AG04449 (cell line): ENCODE results near the gene WDR73.
A peak's percentile ranks its signal among the peaks of the same experiment; 100 is the strongest.

ENCODE experiments used
- CTCF ChIA-PET: fragments of 350-600 bp; formaldehyde crosslinking; extraction: SDS; loops from one replicate; lab custom pipeline; 2021; ENCODE audit warnings: antibody characterized with exemption; lab: Yijun Ruan, JAX
- POLR2A ChIA-PET: fragments of 400-600, 350-600 bp; formaldehyde crosslinking; extraction: SDS; loops from one replicate; lab custom pipeline; 2020; ENCODE audit warnings: antibody characterized with exemption, inconsistent platforms; lab: Yijun Ruan, JAX
- DNase-seq: peaks from one replicate; pipeline ENCODE4 v3.0.0-alpha.2; 2010; ENCODE audit warnings: low read depth, low spot score
- H3K4me3 ChIP-seq: 2 replicates; pipeline ENCODE4 v1.5.1; 2011; ENCODE audit warnings: low read depth, mild to moderate bottlenecking, control low read depth, low read length
- CTCF ChIP-seq: IDR thresholded peaks from one replicate; pipeline ENCODE4 v1.5.1; 2011; ENCODE audit warnings: mild to moderate bottlenecking, moderate library complexity, low read length, control low read depth, inconsistent platforms; ENCODE audit not compliant: insufficient read depth; ENCODE audit errors: missing control alignments

Gene WDR73

DNA sequence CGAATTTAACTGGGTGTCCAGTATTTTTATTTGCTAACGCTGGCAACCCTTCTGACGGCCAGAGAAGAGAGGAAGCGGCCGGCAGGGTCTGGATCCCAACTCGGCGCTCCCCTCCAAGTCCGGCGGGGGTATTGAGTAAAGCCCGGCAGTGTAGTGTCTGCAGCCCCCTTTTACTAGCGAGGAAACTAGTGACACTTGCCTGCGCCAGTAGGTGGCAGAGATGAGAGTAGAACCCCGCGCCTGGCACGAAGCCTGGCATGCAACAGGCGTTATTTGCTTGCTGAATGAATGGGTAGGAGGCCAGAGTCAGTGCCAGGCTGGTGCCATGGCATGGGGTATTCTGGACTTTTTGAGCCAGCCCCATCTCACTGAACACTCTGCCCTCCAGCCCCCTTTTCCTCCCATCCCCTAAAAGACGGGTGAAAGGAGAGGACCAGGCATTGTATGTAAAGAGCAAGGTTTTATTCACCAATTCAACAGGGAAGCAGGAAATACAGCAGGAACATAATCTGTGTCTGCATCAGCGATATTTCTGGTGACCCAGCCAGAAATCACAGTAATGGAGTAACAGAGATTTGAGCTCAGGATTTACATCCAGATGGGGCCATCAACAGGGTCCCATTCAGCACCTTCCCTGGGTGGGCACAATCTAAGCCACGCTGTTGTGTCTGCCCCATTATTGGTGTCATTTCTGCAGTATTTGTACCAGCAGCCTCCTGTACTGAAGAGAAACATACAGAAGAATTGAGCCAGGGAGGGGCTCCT is 788 bp upstream of the WDR73 start:
- H3K4me3 ChIP-seq, result peak overlapping the region; percentile 98
- POLR2A ChIA-PET, result interaction anchor here (0.9 to 1.8 kb wide), 6 partner anchors 12 to 273 kb away, joined by 3 to 7 read pairs (median 4); partner anchors contain the start of gene SEC11A
- TF ChIP-seq CTCF, result peak; percentile 76
- CTCF ChIA-PET, result interaction anchor here (0.6 to 3.0 kb wide), 25 partner anchors 8 to 300 kb away, joined by 3 to 29 read pairs (median 4); partner anchors contain the start of gene ZNF592
- DNase-seq, result no peak

GRCh38 chr15:84653584-84653909 is 536 bp downstream of the WDR73 start:
- DNase-seq, result no peak
- CTCF ChIA-PET, result interaction anchor here (0.7 to 3.0 kb wide), 16 partner anchors 10 to 302 kb away, joined by 3 to 10 read pairs (median 3); partner anchors contain the start of gene ZNF592
- TF ChIP-seq CTCF, result no peak
- POLR2A ChIA-PET, result interaction anchor here (0.8 to 1.8 kb wide), 8 partner anchors 11 to 275 kb away, joined by 3 to 7 read pairs (median 4); partner anchors contain the start of gene SEC11A
- H3K4me3 ChIP-seq, result peak overlapping the region; percentile 98

DNA sequence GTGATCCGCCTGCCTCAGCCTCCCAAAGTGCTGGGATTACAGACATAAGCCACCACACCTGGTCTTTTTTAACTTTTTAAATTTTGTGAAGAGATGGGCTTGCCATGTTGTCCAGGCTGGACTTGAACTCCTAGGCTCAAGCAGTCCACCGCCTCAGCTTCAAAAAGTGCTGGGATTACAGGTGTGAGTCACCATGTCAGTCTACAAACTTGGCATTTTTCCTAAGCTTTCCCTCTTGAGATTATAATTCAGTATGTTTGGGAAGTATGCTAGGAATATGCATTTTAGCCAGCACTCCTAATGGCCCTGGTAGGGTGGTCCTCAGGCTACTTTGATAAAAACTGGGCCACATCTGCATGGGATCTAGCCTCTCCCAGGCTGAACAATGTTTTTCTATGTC is 4.4 kb downstream of the WDR73 start:
- ChIA-PET CTCF (interaction anchor here (0.6 to 1.5 kb wide), 3 partner anchors 9 to 282 kb away, joined by 3 to 4 read pairs (median 4); no protein-coding TSS in a partner anchor), POLR2A (interaction anchor here (0.8 to 1.5 kb wide), 2 partner anchors 9 kb away, joined by 3 read pairs; partner anchors contain the start of gene NMB)
- no peak for DNase-seq
- no peak overlapping the region for H3K4me3 ChIP-seq
- TF ChIP-seq CTCF, result no peak

GRCh38 chr15:84648539-84648938 is 5.5 kb downstream of the WDR73 start:
- DNase-seq, result no peak
- no peak for TF ChIP-seq CTCF
- no peak overlapping the region for H3K4me3 ChIP-seq
- ChIA-PET POLR2A (interaction anchor here (0.6 to 1.5 kb wide), 2 partner anchors 10 to 276 kb away, joined by 3 to 5 read pairs; partner anchors contain the start of gene NMB), CTCF (interaction anchor here (1.1 to 1.5 kb wide), 3 partner anchors 9 to 280 kb away, joined by 3 to 6 read pairs (median 4); no protein-coding TSS in a partner anchor)

- TF ChIP-seq CTCF, result no peak
- no peak overlapping the region for H3K4me3 ChIP-seq
- POLR2A ChIA-PET, result interaction anchor here (0.7 to 1.0 kb wide), 2 partner anchors 11 to 22 kb away, joined by 3 to 5 read pairs; no protein-coding TSS in a partner anchor
- DNase-seq, result no peak
- CTCF ChIA-PET, result no interaction called here
Observed at GRCh38 chr15:84647726-84648125, 6.4 kb downstream of the WDR73 start.

DNA sequence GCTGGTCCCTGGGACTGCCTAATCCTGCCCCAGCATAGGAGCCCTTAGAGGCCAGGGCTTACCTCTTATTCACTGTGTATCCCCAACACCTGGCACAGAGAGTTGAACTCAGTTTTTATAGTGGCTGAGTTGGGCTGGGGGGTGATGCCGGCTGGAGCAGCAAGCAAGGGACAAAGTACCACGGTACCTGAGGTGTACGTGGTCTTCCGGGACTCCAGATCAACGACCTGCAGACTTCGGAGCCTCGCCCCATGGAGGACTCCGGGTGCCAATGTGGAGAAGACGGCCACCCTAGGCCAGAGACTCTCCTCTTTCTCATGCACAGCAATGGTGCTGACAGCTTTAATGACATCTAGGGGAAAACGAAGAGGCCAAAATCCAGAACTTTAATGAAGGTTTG is 8.1 kb downstream of the WDR73 start:
- TF ChIP-seq CTCF, result no peak
- CTCF ChIA-PET, result interaction anchor here (0.9 kb wide), 1 partner anchor 10 kb away, joined by 3 read pairs; no protein-coding TSS in a partner anchor
- POLR2A ChIA-PET, result no interaction called here
- no peak for DNase-seq
- no peak overlapping the region for H3K4me3 ChIP-seq
